Stromal cell of bone marrow (primary cell): Measurements from ENCODE around the gene CCDC88C.

ENCODE experiments used
- DNase-seq: peaks from one replicate; pipeline ENCODE4 v3.0.0-alpha.2; 2012; ENCODE audit warnings: low read depth

CCDC88C gene

DNA sequence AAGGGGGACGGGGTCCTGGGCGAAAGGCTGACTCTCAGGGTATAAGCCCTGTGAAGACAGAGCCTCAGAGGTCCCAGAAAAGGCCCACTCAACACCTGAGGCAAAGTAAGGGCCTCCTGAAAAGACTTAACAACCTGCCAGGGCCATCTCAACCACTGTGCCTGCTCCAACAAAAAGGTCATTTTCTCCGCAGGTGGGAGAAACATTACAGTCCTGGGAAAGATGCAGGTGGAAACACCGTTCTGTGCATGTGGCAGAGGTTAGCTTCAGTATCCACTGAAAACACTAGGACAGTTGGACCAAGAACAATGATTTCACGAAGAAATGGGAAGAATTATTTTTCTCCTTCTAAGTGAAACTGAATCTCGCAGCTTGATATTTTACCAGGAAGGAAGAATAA, 50.9 kb downstream of the CCDC88C start:
- DNase-seq, result no peak

DNA sequence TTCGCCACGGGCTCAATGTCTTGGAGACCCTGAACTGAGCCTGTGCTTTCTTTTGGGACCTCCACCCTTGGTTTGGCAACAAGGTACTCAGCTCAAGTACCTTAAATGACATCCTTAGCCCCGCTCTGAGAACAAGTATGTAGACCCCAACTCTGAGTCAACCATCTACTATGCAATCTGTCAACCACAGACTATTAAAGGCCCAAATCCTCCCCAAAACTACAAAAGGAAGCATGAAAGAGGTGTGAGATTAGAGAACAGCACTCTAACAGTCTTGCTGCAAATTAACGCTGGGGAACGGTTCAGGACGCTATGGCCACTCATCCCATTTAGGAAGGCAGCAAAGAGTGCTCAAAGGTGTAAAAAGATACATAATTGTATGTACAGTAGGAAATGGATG, 52.1 kb downstream of the CCDC88C start:
- no peak for DNase-seq

GRCh38 chr14:91364524-91365270, 52.9 kb downstream of the CCDC88C start:
- DNase-seq, result no peak

- no peak for DNase-seq
These were observed 53.7 kb downstream of the CCDC88C start for GRCh38 chr14:91363776-91364523.

GRCh38 chr14:91361233-91361811, 56.3 kb downstream of the CCDC88C start:
- no peak for DNase-seq

DNA sequence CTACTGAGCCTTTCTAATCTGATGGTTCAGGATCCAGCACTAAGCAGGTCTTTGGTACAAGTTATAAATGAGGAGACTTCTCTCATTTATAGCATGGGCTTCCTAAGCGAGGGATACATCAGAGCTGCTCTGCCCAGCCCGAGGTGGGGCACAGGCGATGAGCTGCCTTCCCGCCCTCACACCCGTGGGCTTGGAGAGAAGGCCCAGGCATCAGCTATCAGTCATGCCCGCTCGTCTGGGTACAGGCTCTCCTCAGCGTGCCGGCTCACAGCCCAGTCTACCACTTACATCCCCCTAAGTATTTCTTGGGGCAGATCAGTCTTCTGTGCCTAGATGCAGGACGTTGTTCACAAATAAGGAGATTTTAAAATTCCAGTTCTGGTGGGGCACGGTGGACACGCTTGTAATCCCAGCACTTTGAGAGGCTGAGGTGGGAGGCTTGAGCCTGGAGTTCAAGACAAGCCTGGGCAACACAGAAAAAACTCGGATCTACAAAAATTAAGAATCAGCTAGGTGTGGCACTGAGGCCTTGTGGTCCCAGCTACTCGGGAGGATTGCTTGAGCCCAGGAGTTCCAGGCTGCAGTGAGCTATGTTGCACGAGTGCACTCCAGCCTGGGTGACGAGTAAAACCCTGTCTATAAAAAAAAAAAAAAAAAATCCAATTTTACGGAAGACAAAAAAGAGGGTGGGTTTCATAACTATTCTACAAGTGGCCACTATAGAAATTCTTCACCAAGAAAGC, 57.0 kb downstream of the CCDC88C start:
- DNase-seq, result no peak

- no peak for DNase-seq
These were observed 58.9 kb downstream of the CCDC88C start for GRCh38 chr14:91358654-91359220.

DNA sequence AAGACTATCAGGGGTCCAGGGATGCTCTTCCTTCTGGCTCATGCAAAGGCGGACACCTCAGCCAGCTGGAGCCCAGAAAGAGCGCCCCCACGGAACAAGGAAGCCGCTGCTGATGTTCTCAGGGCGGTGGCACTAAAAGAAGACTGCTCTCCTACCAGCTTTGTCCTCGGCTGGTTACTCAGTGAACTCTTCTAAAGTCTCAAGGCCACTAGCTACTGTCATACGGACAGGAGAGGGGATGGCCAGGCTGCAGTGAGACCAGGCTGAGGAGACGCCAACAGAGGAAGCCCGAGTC, 59.6 kb downstream of the CCDC88C start:
- DNase-seq, result no peak

GRCh38 chr14:91357272-91358024, 60.2 kb downstream of the CCDC88C start:
- no peak for DNase-seq

DNA sequence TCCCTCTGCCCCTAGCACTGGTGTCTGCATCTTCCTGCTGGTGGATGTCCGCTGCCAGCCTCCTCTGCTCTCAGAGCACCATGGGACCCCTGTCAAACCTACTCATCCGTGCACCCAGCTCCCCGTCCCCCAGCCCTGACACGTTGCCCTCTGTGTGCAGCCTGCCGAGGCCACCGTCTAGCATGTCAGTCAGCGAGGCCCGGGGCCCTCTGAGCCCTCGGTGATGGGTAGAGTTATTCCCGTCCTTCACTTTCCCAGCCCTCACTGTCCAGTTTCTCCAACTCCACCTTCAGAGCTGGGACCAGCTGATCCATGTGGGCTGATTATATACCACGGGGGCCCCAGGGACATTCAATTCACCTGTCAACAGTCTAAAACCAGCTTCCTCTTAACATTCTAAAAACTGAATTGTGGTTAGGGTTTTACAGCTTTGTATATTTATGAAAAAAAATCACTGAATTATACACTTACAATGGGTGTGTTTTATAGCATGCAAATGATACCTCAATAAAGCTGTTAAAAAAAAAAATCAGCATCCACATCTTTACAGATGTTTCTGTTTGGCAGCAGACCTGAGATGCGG, 61.3 kb downstream of the CCDC88C start:
- no peak for DNase-seq

DNA sequence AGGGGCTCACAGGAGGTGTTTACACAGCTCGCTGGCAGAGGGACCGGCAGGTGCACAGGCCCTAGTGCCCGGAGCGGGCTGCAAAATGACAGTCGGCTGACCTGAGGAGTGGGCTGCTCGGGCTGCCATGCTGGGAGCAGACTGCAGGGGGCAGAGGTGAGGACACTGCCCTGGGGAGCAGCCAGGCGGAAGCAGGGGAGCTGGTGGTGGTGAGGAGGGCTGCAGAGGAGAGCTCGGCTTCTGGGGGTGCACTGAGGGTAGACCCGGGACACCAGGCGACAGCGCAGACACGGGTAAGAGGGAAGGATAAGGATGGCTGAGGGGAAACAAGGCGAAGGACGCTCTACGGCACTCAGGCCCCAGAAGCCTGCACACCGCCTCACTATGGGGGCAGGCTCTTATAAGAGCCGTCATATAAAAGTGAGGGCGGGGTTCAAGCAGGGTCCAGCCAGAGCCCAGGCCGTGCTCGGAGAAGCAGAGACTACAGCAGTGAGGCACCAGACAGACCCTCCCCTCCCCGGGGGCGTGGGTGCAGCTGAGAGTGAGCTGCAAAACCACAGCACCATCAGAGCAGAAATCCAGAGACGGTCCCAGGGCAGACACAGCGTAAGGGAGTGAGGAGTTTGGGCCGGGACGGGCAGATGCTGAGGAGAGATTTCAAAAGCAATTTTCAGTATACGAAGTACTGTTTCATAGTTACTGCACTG, 62.5 kb downstream of the CCDC88C start:
- DNase-seq, result no peak

DNA sequence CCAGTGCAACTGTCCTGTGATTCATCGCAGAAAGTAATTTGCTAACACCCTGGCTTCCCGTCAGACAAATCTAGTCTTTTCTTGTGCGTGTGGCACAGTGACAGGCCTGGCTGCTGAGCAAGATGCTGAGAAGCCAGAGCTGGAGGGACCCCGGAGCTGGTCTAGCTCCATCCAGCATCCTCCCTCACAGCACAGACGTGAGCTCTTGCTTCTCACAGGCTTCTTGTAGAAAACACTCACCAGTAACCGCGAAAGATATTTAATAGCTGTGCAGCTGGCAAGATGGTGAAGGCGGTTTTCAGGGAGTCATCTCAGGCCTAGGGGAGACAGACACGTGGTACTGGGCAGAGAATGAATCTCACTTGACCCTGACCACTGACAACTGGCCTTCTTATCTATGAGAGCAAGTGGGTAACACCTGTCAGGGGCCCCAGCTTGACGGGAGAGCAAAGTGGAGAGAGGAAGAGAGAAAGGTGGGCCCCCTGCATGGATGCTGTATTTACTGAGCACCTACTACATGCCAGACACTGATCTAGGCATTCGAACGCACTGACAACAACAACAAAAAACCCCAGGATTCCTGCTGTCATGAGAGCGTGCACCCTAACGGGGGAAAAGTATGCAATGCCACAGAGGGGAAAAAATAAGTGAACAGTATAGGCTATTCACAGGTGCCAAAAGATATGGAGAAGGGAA, 63.3 kb downstream of the CCDC88C start:
- peak; percentile 30 for DNase-seq

DNA sequence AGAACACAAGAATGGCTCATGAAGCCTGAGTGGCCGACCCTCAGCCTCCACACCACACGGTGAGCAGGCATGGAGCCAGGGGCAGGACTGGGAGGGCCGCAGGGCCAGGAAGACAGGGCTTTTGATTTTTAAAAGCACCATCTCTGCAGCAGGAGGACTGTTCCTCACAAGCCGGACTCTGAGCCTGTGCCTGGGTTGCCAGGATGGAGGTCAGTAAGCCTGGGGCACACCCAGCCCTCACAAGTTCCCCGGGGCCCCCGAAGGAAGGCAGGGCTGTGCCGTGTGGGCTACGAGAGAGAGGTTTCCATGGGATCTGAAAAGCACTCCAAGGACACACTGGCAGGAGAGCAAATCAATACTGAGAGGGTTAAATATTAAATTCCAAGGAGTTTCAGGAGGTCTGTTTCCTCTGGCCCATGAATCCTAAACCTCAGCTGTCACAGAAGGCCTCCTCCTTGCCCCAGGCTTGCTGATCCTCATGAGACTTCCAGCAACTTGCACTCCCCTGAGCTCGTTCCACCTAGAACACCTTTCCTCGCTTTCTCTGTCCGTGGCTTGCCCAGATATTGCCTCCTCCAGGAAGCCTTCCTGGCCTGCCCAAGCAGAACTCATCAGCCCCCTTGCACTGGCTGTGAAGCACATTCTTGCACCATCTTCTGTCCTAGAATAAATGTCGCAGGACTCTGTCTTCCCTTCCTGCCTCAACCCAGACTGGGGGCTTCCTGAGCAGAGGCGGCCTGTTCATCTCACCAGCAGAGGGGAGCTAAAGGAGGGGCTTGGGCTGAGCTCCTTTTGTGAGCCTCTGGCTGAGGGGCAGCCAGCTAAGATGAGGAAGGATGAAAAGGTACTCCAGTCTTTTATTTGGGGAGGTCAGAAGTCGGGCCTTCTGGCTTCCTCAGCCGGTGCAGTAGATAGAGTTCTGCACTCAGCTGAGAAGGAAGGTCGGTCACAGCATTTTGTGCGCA, 64.6 kb downstream of the CCDC88C start:
- DNase-seq, result no peak

DNA sequence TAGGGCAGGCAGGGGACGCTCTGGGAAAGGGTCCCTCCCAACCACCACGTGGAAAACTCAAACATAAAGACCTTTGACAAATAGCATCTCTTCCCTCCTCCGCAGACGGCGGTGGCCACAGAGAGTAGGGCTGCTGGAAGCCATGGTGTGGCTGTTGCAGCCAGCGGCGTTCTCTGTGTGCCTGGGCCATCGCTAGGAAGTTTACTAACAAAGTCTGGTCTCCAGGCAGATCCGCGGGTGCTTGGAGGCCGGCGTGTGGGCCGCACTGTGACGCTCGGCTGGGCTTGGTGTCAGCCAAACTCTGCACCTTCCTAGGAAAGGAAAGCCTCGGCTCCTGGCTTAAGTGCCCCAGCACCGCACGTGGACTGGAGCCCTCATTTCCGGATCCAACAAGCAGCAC, 65.6 kb downstream of the CCDC88C start:
- no peak for DNase-seq

DNA sequence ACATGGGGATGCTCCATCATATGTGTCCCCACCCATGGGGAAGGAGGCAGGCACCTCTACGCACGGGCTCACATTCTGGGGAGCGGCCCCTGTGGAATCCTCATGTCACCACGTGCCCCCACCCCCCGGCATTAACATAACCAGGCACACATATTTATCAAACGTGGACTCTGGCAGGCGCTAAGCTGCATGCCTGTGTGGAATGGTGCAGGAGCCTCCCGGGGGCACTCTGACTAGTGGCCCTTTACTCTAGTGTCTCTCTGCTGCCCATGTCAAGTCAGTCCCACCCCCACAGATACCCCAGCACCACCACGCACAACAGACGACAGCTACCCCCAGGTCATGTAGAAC, 66.1 kb downstream of the CCDC88C start:
- DNase-seq, result no peak

DNA sequence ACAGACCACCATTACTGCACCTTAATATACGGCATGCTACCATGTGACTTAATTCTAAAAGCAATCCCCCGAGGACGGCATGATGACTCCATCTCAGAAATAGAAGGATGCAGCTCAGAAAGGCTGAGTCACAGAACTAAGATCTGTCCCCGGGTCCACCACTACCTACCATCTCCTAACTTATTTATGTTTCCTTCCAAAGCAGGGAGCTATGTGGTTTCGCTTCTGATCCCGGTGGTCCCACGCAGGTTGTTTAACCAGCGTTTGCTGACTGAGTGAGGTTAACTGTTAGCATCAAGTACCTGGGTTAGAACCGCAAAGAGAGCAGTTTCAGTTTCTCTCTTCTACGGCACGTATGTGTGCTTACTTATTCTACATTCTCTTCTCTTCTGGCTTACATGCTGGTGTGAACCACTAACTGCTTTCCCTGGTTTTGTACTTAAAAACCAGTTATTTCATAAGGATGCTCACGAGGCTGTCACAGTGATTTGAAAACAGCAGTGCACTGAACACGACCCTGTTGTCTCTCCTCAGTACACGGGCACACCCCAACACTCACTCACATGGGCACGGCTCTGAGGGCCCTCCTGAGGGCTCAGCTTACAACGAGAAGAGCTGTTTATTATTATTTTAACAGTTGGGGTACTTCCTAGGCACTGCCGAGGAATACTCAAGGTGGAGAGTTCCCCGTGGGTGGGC, 66.7 kb downstream of the CCDC88C start:
- DNase-seq, result peak; percentile 41

DNA sequence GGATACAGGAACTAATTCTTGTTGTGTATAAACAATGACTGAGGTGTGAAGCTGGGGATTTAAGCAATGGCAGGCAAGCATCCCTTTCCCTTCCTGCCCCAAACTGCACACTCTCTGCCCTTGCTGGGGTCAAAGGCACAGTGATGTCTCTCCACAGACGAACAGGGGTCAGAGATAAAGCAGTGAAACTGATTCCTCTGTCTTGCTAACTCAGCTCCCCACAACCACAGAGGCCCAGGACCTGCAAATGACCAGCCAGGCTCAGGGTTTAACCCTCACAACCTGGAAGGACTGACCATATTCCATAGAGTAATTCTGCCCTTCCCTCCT, 67.2 kb downstream of the CCDC88C start:
- DNase-seq, result no peak

GRCh38 chr14:91349481-91350074, 68.0 kb downstream of the CCDC88C start:
- no peak for DNase-seq
